Measurements from ENCODE around the gene RPS6KL1.
A peak's percentile ranks its signal among the peaks of the same experiment; 100 is the strongest.

DNA sequence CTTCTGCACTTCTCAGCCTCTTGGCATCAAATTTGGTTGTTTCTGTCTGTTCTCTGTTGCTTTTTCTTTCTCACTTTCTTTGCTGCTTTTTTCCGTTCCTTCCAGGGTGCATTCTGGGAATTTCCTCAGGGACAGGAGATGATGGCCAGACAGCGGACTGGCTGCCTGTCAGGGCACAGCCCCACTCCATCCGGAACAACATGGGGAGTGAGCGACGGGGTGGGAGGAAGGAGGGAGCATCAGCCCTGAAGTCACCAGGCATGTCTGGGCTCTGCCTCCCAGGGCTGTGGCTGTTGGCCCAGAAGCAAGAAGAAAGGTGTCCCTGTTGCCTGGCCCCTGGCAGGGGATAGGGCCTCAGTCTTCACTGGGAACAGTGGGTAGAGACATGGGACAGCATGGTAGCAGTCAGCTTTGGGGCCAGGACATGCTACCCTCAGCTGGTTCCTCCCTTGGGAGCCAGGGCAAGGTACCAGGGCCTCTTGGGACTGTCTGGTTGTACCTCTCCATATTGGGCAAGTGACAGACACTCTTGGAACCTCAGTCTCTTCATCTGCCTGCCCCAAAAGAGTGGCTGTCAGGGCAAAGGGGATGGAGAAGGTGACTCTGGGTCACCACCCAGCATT lies 23.7 kb upstream of the RPS6KL1 start:
- TF ChIP-seq, protein P1, sequence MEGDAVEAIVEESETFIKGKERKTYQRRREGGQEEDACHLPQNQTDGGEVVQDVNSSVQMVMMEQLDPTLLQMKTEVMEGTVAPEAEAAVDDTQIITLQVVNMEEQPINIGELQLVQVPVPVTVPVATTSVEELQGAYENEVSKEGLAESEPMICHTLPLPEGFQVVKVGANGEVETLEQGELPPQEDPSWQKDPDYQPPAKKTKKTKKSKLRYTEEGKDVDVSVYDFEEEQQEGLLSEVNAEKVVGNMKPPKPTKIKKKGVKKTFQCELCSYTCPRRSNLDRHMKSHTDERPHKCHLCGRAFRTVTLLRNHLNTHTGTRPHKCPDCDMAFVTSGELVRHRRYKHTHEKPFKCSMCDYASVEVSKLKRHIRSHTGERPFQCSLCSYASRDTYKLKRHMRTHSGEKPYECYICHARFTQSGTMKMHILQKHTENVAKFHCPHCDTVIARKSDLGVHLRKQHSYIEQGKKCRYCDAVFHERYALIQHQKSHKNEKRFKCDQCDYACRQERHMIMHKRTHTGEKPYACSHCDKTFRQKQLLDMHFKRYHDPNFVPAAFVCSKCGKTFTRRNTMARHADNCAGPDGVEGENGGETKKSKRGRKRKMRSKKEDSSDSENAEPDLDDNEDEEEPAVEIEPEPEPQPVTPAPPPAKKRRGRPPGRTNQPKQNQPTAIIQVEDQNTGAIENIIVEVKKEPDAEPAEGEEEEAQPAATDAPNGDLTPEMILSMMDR (conservative IDR thresholded peaks at IDR 0.05) = peak; percentile 66
- TF ChIP-seq EZH2 (IDR thresholded peaks at IDR 0.05; ENCODE audit: low read depth) = no peak

Data from PC-9 (cell line).